GM23338 (cell line): ENCODE results near the gene PVALB. TPM values are rescaled to one million over a fixed set of nuclear protein-coding genes. Genes with fewer than 3 reads are reported as not detected.

Source experiments
- ATAC-seq: fragments of 200-7000 bp; cut with Tn5 transposase; 3 replicates; pipeline ENCODE4 v1.9.1; 2020
- DNase-seq: peaks from one replicate; pipeline ENCODE4 v3.0.0-alpha.2; 2015; ENCODE audit warnings: low spot score
- H2AFZ ChIP-seq: fragments of 200-600 bp; sonication (generic); 2 replicates; pipeline ENCODE4 v1.8.0; 2016; ENCODE audit warnings: antibody characterized with exemption, mild to moderate bottlenecking, moderate library complexity
- H3F3A ChIP-seq: fragments of 200-600 bp; sonication (generic); replicated peaks from 2 replicates; pipeline ENCODE4 v1.8.0; 2017; ENCODE audit warnings: antibody characterized with exemption, mixed run types, low read depth
- H3K27ac ChIP-seq: fragments of 200-600 bp; sonication (generic); 2 replicates; pipeline ENCODE4 v1.6.1; 2016; ENCODE audit warnings: low read depth
- H3K27me3 ChIP-seq: fragments of 200-600 bp; sonication (generic); 2 replicates; pipeline ENCODE4 v1.8.0; 2016; ENCODE audit warnings: mild to moderate bottlenecking, mixed run types, moderate library complexity; ENCODE audit not compliant: insufficient read depth
- H3K36me3 ChIP-seq: fragments of 200-600 bp; sonication (generic); 2 replicates; pipeline ENCODE4 v1.8.0; 2016; ENCODE audit warnings: mild to moderate bottlenecking; ENCODE audit not compliant: insufficient read depth
- H3K4me1 ChIP-seq: fragments of 200-600 bp; sonication (generic); 2 replicates; pipeline ENCODE4 v1.8.0; 2016; ENCODE audit warnings: mild to moderate bottlenecking, moderate library complexity; ENCODE audit not compliant: insufficient read depth
- H3K4me2 ChIP-seq: fragments of 200-600 bp; sonication (generic); 2 replicates; pipeline ENCODE4 v1.7.1; 2017; ENCODE audit warnings: mixed run types
- H3K4me3 ChIP-seq: fragments of 200-600 bp; sonication (generic); 2 replicates; pipeline ENCODE4 v1.6.1; 2016; ENCODE audit warnings: mixed run types
- H3K79me2 ChIP-seq: fragments of 200-600 bp; sonication (generic); replicated peaks from 2 replicates; pipeline ENCODE4 v1.8.0; 2017; ENCODE audit warnings: mild to moderate bottlenecking; ENCODE audit not compliant: insufficient read depth
- H3K9me2 ChIP-seq: fragments of 200-600 bp; sonication (generic); 2 replicates; pipeline ENCODE4 v1.8.0; 2017; ENCODE audit not compliant: insufficient read depth
- H4K20me1 ChIP-seq: fragments of 200-600 bp; sonication (generic); replicated peaks from 2 replicates; pipeline ENCODE4 v1.8.0; 2017; ENCODE audit warnings: mild to moderate bottlenecking; ENCODE audit not compliant: insufficient read depth
- H3K27ac Mint-ChIP-seq: 2 replicates; pipeline ENCODE4 v1.8.0; 2020; ENCODE audit warnings: inconsistent platforms, mild to moderate bottlenecking, moderate library complexity, mixed read lengths
- H3K27me3 Mint-ChIP-seq: 3 replicates; pipeline ENCODE4 v1.8.0; 2022; ENCODE audit warnings: low read depth, mild to moderate bottlenecking, moderate library complexity, mixed read lengths, inconsistent platforms; ENCODE audit not compliant: insufficient read depth, poor library complexity
- H3K36me3 Mint-ChIP-seq: 3 replicates; pipeline ENCODE4 v1.8.0; 2021; ENCODE audit warnings: low read depth, mild to moderate bottlenecking, inconsistent platforms, moderate library complexity, mixed read lengths
- H3K4me1 Mint-ChIP-seq: 3 replicates; pipeline ENCODE4 v1.8.0; 2020; ENCODE audit warnings: mild to moderate bottlenecking, inconsistent platforms, mixed read lengths
- H3K4me3 Mint-ChIP-seq: 3 replicates; pipeline ENCODE4 v1.8.0; 2021; ENCODE audit warnings: moderate library complexity, mild to moderate bottlenecking, inconsistent platforms, mixed read lengths
- H3K9me3 Mint-ChIP-seq: 3 replicates; pipeline ENCODE4 v1.8.0; 2020; ENCODE audit warnings: moderate library complexity, mild to moderate bottlenecking, inconsistent platforms, mixed read lengths
- CREB1 ChIP-seq: fragments of 250-450 bp; sonication (Bioruptor Pico); IDR thresholded peaks from 2 replicates; pipeline ENCODE4 v1.5.0; 2020; ENCODE audit warnings: low read depth, mild to moderate bottlenecking, moderate library complexity
- CTCF ChIP-seq, 2 experiments: fragments of 200-600 bp in 1 of 2; sonication (generic) in 1 of 2; conservative IDR thresholded peaks; 2 replicates each; pipeline versions ENCODE4 v1.5.1 to v1.6.1; 2016 to 2017; ENCODE audit warnings: antibody characterized with exemption in 2 of 2, low read depth in 2 of 2, mild to moderate bottlenecking in 2 of 2, moderate library complexity in 1 of 2
- ETS1 ChIP-seq: IDR thresholded peaks from 2 replicates; pipeline ENCODE4 v1.6.1; 2016; ENCODE audit warnings: antibody characterized with exemption
- EZH2 ChIP-seq: fragments of 200-600 bp; sonication (generic); IDR thresholded peaks from one replicate; pipeline ENCODE4 v1.8.0; 2017; ENCODE audit warnings: antibody characterized with exemption, mild to moderate bottlenecking, low read depth; ENCODE audit not compliant: unreplicated experiment
- EZH2phosphoT487 ChIP-seq: fragments of 200-600 bp; sonication (generic); IDR thresholded peaks from one replicate; pipeline ENCODE4 v1.8.1; 2018; ENCODE audit warnings: antibody characterized with exemption; ENCODE audit not compliant: unreplicated experiment
- NANOG ChIP-seq: IDR thresholded peaks from 2 replicates; pipeline ENCODE4 v1.6.1; 2016; ENCODE audit warnings: antibody characterized with exemption, borderline replicate concordance
- POLR2AphosphoS5 ChIP-seq: IDR thresholded peaks from 2 replicates; pipeline ENCODE4 v1.6.1; 2016; ENCODE audit warnings: antibody characterized with exemption, low read depth
- ZNF331 ChIP-seq: fragments of 250-450 bp; sonication (Bioruptor Pico); IDR thresholded peaks from 2 replicates; pipeline ENCODE4 v1.5.0; 2020; ENCODE audit warnings: low read depth, mild to moderate bottlenecking, moderate library complexity
- polyA plus RNA-seq: library from polyadenylated mRNA; unstranded; fragments of >200 nt; fragmentation: Nextera tagmentation; extraction: Ambion mirVana; gene quantifications from 2 replicates; pipeline ENCODE4 v1.2.1, GENCODE V29; 2016
- total RNA-seq: library from RNA; depleted of rRNA; stranded (reverse); fragments of >200 nt; shearing (Covaris generic); gene quantifications from 2 replicates; pipeline ENCODE4 v1.2.3, GENCODE V29; 2014

The PVALB gene
- total and polyA plus RNA-seq, 2 experiments from 2014 or later, result 7.9 TPM; not detected in 1

- no peaks in the 10 kb centered on the region for H3K36me3 Mint-ChIP-seq
- H3K27me3 Mint-ChIP-seq, result peaks cover 19% of the 10 kb centered on the region
- peaks cover 6% of the 10 kb centered on the region; the same call in 2 of the 3 replicates for H3K4me1 Mint-ChIP-seq
- Histone ChIP-seq H3K4me3 (no peak overlapping the region), H3K4me1 (no peaks in the 10 kb centered on the region), H3K27me3 (no peaks in the 10 kb centered on the region), H3K9me2 (peaks cover 5% of the 10 kb centered on the region; the same call in 1 of the 2 replicates), H3K27ac (no peak overlapping the region), H3K36me3 (no peaks in the 10 kb centered on the region), H3K4me2 (no peak overlapping the region), H3K79me2 (no peaks in the 10 kb centered on the region), H4K20me1 (no peaks in the 10 kb centered on the region), H2AFZ (no peak overlapping the region), H3F3A (0 out of 2 replicates have a peak, but pooled peaks cover 4% of the 10 kb centered on the region)
- no peak overlapping the region for H3K4me3 Mint-ChIP-seq
- DNase-seq (no peak), ATAC-seq (no peak)
- TF ChIP-seq NANOG (no peak), EZH2phosphoT487 (no peak), ETS1 (no peak), ZNF331 (no peak), CREB1 (CRISPR knock-in tag) (no peak), POLR2AphosphoS5 (no peak), CTCF (conservative IDR thresholded peaks at IDR 0.05; ENCODE audit: low read depth in 2 of 2) (no peak)
- no peak overlapping the region for H3K27ac Mint-ChIP-seq
- peaks cover 9% of the 10 kb centered on the region; the same call in 2 of the 3 replicates for H3K9me3 Mint-ChIP-seq
Observed at GRCh38 chr22:36850682-36851081, 33.8 kb upstream of the PVALB start.

GRCh38 chr22:36850056-36850455 is 33.2 kb upstream of the PVALB start:
- no peak overlapping the region for H3K4me2 ChIP-seq
- Mint-ChIP-seq H3K4me3 (no peak overlapping the region), H3K4me1 (peaks cover 6% of the 10 kb centered on the region; the same call in 2 of the 3 replicates), H3K27me3 (peaks cover 19% of the 10 kb centered on the region), H3K27ac (no peak overlapping the region), H3K36me3 (no peaks in the 10 kb centered on the region), H3K9me3 (peaks cover 9% of the 10 kb centered on the region; the same call in 2 of the 3 replicates)
- no peak overlapping the region for H2AFZ ChIP-seq
- peaks cover 5% of the 10 kb centered on the region; the same call in 1 of the 2 replicates for H3K9me2 ChIP-seq
- H3K4me3 ChIP-seq, result no peak overlapping the region
- H4K20me1 ChIP-seq, result no peaks in the 10 kb centered on the region
- H3K36me3 ChIP-seq, result no peaks in the 10 kb centered on the region
- H3K27me3 ChIP-seq, result no peaks in the 10 kb centered on the region
- no peak overlapping the region for H3K27ac ChIP-seq
- H3F3A ChIP-seq, result no peaks in the 10 kb centered on the region
- no peak for DNase-seq
- TF ChIP-seq EZH2phosphoT487 (no peak), ZNF331 (no peak), EZH2 (no peak)
- no peaks in the 10 kb centered on the region for H3K79me2 ChIP-seq
- no peak for ATAC-seq
- H3K4me1 ChIP-seq, result no peaks in the 10 kb centered on the region
